Occipital lobe (tissue), 2 donors: Measurements from ENCODE around the gene CERS6. TPM values are rescaled to one million over a fixed set of nuclear protein-coding genes. Genes with fewer than 3 reads are reported as not detected.
"Not testable (repeated sequence)": the region's sequence is repeated elsewhere in the genome, so short reads cannot be mapped to it uniquely, and the experiment has no call there.

Source experiments
- DNase-seq: peaks from one replicate; lab custom pipeline; 2025; lab: John Stamatoyannopoulos, UW
- total RNA-seq: library from RNA; depleted of rRNA; stranded (reverse); fragments of >200 nt; gene quantifications from one replicate; pipeline ENCODE4 v1.2.3, GENCODE V29; 2014

The CERS6 gene, protein sequence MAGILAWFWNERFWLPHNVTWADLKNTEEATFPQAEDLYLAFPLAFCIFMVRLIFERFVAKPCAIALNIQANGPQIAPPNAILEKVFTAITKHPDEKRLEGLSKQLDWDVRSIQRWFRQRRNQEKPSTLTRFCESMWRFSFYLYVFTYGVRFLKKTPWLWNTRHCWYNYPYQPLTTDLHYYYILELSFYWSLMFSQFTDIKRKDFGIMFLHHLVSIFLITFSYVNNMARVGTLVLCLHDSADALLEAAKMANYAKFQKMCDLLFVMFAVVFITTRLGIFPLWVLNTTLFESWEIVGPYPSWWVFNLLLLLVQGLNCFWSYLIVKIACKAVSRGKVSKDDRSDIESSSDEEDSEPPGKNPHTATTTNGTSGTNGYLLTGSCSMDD
- total RNA-seq, result 146 TPM

DNA sequence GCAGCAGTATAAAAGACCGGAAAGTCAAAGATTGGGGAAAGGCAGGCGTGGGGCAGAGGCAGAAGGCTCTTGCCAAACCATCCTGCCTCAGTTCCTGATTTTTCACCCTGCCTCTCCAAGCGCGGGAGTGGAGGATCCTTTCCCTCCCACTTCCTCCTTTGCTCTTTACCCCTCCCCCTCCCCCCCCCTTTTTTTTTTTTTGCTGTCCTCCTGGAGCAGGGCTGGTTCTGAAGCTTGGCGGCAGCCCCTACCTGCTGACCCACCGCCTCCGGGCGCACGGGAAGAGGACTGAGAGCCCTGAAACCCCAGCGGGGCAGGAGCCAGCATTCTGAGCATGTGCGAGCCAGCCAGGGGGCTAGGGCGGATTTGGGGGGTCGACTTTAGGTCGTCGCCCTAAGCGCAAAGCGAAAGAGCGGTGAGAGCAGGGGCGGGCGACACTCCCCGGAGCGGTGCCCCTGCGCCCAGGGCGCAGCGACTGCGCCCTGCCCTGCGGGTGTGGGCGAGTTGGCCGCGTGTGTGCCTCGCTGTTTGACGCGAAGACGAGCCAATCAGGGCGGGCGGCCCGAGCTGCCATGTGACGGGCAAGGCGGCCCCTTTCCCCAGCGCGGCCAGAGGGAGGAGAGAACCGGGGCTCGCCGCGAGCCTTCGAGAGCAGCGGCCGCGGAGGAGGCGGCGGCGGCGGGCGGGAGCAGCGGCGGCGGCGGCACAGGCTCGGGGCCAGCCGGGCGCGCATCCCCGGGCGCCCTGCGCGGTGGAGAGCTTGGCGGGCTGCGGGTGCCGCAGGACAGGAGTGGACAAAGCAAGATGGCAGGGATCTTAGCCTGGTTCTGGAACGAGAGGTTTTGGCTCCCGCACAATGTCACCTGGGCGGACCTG is at the start of gene CERS6:
TSS of gene CERS6 (plus strand) at position 628 of the 876 bp plus-strand sequence. CDS start at position 805, 177 bp downstream.
- DNase-seq, result peak; percentile 89

DNA sequence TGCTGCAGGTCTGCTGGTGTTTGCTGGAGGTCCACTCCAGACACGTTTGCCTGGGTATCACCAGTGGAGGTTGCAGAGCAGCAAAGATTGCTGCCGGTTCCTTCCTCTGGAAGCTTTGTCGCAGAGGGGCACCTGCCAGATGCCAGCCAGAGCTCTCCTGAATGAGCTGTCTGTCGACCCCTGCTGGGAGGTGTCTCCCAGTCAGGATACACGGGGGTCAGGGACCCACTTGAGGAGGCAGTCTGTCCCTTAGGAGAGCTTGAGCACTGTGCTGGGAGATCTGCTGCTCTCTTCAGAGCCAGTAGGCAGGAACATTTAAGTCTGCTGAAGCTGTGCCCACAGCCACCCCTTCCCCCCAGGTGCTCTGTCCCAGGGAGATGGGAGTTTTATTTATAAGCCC is 43.8 kb upstream of the CERS6 start:
- DNase-seq, result not testable (repeated sequence)

DNA sequence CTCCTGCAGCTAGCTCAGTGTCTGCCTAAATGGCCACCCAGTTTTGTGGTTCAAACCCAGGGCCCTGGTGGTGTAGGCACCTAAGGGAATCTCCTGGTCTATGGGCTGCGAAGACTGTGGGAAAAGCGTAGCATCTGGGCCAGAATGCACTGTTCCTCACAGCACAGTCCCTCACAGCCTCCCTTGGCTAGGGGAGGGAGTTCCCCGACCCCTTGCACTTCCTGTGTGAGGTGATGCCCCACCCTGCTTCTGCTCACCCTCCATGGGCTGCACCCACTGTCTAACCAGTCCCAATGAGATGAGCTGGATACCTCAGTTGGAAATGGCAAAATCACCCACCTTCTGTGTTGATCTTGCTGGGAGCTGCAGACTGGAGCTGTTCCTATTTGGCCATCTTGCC is 43.0 kb upstream of the CERS6 start:
- DNase-seq, result not testable (repeated sequence)

DNA sequence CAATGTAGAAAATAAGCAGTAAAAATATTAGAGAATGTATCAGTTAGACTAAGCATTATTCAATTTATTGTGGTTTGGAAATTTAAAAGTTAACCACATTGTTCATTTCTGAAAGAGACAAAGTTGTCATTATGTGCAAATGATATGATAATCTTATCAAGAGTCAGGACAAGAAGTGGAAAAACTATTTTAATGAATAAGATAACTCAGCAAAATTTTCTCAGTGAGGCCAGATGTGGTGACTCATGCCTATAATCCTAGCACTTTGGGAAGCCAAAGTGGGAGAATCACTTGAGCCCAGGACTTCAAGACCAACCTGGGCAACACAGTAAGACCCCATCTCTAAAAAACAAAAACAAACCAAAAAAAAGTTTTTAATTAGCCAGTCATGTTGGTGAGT is 39.5 kb upstream of the CERS6 start:
- DNase-seq, result no peak

DNA sequence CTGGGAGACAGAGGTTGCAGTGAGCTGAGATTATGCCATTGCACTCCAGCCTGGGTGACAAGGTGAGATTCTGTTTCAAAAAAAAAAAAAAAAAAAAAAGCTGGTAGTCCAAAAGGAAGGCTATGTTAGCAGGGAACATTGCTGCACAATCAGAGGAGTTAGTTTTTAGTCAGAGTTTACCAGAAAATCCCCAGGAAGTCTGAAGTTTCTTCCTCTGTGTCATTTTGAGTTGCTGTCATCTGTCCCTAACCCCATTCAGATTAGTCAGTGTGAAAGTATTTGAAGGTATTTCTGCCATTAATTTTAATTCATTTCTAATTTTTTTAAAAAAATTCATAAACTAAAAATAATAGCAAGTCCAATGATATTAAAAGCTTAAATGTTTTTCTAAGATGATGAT is 33.5 kb upstream of the CERS6 start:
- no peak for DNase-seq

DNA sequence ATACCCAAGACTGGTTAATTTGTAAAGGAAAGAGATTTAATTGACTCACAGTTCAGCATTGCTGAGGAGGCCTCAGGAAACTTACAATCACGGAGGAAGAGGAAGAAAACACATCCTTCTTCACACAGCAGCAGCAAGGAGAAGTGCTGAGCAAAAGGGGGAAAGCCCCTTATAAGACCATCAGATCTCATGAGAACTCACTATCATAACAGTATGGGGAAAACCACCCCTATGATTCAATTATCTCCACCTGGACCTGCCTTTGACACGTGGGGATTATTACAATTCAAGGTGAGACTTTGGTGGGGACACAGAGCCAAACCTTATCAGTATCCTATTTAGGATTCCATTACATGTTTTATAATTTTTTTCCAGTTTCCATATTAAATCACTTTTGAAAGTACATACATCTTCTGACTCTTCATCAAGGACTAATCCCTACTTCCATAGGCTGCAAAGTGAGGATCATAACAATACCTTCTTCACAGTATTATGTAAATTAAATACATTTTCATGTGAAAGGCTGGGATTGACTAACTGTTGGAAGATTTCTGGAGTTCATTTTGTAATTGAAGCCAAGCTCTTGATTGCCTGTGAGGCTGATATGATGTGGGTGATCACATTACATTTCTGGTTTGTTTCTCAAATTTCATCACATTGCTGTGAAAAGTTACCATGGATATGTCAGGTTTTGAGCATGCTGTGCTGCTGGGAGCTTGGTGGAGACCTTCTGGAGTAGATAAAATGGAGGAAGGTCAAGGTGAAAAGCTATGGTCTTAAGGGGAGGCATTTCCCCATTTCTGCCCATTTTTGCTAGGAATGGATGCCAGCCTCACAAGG is 31.7 kb upstream of the CERS6 start:
- DNase-seq, result no peak

DNA sequence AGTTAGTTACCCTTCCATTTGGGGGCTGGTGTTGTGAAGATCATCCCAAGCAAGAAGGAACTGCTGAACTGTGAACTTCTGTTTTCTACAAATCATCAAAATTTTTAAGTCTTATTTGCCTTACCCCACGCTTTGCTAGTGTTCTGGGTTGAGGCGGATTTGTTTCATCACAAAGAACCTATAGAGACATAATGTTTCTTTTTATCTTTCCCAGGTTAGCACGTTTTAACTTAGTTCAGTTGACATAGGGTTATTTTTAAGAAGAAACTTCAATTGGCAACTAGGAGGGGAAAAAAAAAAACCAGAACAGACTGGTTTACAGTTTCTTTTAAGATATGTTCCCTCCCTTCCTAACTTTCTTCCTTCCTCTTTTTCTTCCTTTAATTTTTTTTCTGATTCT is 31.1 kb upstream of the CERS6 start:
- DNase-seq, result no peak

DNA sequence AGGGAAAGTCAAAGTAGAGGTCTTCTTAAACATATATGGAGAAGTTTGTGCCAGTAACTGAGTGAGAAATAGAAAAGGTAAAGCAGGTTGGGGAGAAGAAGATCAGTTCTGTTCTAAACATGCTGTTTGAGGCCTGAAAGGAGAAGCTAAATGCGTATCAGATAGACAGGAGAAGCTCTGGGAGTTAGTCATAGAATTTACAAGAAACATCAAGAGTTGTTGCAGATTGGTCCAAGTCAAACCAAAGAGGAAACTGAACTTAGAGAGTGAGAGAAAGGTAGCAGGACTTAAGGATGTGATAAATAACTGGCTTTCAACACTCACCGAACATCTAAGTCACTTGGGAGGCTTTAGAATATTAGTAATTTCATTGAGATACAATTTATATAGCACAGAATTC is 29.2 kb upstream of the CERS6 start:
- no peak for DNase-seq

DNA sequence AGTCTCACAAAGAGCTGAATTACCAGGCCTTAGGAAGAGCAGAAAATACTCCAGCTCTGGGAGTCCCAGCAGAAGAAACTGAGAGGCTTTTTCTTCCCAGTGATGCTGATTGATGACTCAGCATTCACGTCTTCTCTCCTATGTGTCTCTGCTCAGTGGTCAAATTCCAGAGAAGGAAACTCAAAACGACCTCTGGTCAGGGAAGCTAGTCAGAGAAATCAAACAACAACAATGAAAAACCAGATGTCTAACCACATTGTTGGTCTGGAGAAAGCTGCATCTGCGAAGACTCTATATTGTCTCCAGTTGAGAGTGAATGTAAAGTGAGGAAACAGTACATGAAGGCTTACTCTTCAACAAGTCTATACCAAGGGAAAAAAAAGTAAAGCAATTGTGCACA is 28.6 kb upstream of the CERS6 start:
- no peak for DNase-seq

DNA sequence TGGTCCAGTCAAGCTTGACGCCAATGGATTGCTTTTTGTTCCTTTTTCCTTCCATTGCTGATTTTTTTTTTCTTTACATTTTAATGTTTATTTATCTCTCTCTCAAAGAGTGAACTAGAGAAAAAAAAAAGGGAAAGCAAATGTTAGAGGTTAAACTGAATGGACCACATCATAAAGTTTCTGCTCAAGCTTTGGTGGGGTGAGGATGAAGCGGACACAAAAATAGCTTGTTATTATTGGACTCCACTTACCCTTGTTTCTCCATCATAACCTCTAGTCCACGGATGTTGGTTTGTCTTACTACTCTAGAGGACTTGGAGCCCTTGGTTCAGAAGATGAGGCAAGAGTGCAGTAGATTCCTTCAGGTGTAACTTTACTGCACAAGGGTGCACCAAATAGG is 27.6 kb upstream of the CERS6 start:
- no peak for DNase-seq

DNA sequence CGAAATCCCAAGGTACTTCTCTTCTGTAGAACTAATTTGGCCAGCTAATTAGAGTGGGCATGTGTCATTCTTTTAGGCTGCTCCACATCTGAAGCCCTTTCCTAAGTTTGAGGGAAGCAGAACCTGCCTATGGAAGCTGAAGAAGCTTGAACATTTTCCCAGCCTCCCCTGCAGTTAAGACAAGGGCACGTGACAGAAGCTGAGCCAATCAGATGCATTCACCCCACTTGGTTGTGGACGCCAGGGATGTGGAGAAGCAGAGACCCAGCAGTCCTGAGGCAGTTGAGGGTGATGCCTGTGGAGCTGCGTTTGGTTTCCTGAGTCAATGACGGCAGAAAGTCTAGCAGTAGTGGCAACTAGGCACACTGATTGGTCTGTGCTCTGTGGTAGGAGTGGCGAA is 26.1 kb upstream of the CERS6 start:
- no peak for DNase-seq

DNA sequence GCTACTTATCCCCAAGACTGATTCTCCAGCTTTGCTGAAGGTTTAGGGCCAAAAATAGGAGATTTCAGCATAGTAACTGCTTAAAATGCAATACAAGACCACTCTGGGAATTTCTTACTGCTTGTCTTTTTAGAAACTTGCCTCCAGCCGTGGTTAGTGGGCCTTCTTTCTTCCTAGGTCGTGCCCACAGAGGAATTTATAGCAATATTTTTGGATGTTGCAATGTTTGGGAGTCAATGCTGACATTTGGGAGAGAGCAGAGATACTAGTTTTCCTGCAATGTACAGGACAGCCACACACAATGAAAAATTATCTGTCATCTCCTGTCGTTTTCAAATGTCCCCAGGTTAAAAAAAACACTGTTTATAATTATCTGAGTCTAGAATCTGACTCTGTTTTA is 25.6 kb upstream of the CERS6 start:
- no peak for DNase-seq

DNA sequence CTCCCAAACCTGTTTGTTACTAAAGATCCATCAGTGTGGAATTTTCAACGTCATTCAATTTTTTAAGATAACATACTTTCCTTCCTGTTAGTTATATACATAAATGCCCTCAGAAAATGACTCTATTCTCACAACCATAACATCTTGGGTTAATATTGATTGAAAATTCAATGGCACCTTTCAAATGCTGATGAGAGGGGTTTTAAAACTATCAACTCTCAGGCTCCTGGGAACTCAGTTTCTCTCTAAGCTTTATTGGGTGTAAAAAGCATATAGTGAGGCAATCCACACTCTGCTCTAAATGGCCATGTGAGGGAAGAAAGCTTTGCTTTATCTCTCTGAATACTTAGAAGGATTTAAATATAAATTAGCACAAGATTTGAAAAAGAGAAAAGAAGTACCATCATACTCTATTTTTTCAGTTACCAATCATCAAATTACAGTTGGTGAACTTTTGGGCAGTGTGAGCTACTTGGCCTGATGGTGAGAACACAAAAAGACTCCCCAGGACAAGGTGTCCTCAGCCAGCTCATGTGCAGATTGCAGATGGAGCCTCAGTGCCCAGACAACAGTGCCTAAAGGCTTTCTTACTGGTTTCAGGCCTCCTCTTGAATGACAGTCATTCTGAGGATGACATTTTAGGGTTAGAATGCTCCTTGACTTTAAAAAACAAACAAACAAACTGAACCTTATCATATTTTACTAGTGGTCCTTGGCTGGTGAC is 24.6 kb upstream of the CERS6 start:
- DNase-seq, result no peak

DNA sequence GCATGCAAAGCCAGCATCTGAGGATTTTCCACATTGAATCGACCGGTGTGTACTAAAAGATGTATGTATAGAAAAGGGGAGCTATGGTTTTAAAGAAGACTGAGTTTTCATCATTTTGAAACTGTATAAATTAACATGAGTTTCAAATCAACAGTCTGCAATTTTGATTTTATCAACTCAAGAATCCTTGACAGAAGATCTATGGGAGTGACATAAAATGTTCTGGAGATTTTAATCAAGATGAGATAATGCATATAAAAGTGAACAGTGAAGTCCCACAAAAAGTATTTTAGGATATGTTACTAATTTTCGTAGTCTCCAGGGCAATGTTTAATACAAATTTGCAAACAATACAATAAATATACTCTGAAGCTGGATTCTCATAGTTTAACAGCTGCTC is 24.0 kb upstream of the CERS6 start:
- no peak for DNase-seq

DNA sequence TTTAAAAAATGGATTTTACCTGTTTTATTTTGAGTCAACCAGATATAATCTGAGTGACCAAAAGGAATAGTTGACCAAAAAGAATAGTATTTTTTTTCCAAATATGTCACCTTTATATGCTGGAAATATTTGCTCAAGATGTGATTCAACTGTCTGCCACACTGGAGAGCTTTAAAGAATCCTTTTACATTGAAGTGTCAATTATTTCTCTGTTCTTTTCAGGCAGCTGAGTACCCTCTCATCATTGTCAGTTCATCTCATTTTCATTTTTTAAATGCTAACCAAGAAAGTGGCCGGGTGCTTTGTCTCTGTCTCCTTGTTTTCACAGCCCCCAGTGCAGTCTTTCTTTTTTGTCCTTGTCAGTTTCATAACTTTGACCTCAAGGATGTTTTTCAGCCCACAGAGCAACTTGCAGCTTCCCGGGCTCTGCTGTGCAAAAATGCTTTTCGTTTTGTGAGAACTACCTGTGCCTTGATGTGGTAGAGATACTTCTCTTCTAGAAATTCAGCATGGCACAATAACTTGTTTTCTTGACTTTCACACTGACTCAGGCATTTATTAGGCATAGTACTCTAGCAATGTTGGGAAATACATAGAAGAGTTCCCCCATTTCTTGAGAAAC is 23.4 kb upstream of the CERS6 start:
- DNase-seq, result no peak

DNA sequence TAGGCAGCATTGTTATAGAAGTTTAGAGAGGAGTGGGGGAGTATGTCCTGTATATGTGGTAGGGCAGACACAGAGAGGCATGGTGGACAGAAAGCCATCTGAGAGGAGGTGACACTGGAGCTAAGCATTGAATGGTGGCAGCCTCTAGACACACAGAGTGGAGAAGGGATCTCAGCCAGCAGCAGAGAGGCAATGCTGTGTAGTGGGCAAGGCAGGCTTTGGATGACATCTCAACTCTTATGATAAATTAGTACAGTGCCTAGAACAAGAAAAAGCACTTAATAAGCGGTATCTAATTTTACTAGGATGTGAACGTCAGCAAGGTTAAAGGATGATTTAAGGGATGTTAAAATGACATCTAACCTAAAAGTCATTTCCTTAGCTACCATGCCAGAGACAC is 22.5 kb upstream of the CERS6 start:
- DNase-seq, result no peak

DNA sequence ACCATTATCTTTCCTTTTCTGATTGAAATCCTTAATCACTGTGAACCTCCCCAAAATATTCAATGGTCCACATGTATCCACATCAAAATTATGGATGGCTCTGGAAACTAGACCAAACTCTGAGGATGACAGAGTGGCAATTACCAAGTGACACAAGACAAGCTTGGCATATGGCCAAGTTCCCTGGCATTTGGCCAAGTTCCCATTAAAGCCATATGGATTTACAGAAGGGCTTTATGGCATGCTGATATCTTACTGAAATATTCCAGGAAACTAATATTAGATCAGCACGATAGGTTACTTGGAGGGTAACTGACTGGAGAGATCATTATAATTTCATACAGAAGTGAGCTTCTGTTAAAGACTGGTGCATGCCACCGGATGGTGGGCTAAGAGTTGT is 21.9 kb upstream of the CERS6 start:
- DNase-seq, result no peak

DNA sequence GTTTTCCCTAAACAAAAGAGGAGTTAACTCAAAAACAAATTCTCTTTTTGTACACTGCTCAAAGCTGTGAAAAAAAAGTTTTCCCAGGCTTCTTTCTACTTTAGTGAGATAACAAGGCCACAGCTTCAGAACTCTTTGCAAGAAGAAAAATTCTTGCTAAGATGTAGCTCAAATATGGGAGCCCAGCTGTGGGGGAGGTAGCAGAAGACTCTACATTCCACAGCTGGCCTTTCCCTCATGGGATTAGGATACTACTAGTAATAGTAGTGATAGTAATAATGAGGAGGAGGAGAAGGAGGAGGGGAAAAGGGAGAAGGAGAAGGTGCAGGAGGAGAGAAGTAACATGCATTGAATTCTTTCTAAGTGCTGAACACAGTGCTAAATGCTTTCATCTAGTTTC is 19.2 kb upstream of the CERS6 start:
- DNase-seq, result no peak

DNA sequence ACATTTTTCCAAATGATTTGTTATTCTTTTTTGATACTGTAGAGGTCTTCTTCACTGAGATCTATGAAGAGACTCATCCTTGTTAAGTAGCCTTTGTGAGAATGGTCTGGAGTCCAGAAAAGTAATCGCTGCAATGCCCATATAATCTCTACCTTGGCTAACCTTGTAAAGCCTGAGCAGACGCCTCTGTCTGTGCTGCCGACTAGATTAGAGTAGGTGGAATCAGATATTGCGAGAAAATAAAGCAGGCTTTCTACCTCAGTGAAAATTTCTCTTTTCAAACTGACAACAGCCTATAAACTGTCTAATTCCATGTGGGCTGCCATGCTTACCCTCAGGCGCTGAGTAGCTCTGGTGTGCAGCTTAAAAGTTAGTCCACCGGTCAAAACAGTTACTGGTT is 17.5 kb upstream of the CERS6 start:
- no peak for DNase-seq

DNA sequence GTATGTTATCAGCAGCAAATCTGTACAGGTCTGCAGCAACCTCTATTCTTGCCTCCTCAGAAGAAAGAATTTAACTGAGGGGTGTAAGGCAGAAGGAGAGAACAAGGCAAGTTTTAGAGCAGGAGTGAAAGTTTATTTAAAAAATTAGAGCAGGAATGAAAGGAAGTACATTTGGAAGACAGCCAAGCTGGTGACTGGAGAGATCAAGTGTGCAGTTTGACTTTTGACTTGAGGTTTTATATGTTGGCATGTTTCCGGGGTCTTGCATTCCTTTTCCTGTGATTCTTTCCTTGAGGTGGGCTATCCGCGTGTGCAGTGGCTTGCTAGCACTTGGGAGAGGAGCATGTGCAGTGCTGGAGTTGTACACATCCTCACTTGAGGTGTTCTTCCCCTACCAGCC is 16.5 kb upstream of the CERS6 start:
- DNase-seq, result no peak
